ENCODE measurements around the gene MAP3K4. TPM values are rescaled to one million over a fixed set of nuclear protein-coding genes. Genes with fewer than 3 reads are reported as not detected.
A peak's percentile ranks its signal among the peaks of the same experiment; 100 is the strongest.

Gene MAP3K4
- total RNA-seq, 1 experiment from 2014 or later: 54.3 TPM

DNA sequence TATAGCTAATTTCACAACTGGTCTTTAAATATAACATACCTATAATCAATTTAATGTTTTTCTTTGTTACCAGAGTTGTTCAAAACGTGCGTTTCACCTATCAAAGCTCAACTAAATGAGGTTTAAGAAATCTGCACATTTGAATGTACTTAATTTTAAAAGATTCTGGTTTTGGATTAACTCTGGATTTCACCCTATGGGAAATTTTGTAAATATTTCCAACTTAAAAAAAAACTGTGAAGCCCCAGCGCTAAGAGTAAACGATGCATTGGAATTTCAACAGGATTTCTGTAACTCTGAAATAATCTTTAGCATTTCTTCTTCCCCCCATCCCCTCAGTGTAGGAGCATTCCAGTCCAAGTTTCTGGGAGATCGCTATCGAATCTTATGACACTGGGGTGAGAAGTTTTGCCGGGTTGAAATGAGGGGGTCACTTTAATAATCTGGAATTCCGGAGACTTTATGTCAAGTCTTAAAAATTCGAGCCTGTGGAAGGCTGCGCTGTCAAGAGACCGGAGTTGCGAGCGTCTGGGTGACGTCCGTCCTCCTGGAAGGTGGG lies 643 bp upstream of the MAP3K4 start:
- Histone ChIP-seq H3K23ac (ENCODE audit: insufficient read length, low read depth, low read length) (no peak overlapping the region), H3K27ac (ENCODE audit: insufficient read length, low read depth, low read length) (no peak overlapping the region), H3K23me2 (ENCODE audit: insufficient read length, low read depth, low read length, poor library complexity, severe bottlenecking) (peaks cover 6% of the 10 kb centered on the region), H2BK5ac (ENCODE audit: insufficient read length, low read length) (no peak overlapping the region), H4K20me1 (ENCODE audit: control insufficient read depth, insufficient read depth, insufficient read length) (no peaks in the 10 kb centered on the region), H2BK15ac (ENCODE audit: low read depth, low read length) (no peak overlapping the region), H3K9me3 (ENCODE audit: control insufficient read depth, low read depth, low read length) (no peaks in the 10 kb centered on the region), H3K79me1 (ENCODE audit: insufficient read depth, low read depth, low read length, poor library complexity, severe bottlenecking) (no peaks in the 10 kb centered on the region), H3K4me2 (ENCODE audit: insufficient read depth, insufficient read length, low read length) (peak overlapping the region; percentile 78), H3T11ph (ENCODE audit: low read length) (no peak overlapping the region), H2AFZ (ENCODE audit: low read length) (peak overlapping the region; percentile 37), H4K8ac (replicated peaks; ENCODE audit: insufficient read length, low read depth, low read length) (no peak overlapping the region), H3K18ac (ENCODE audit: insufficient read length, low read depth, low read length) (no peak overlapping the region), H2BK20ac (ENCODE audit: low read depth, low read length, poor library complexity, severe bottlenecking) (no peak overlapping the region), H3K4me1 (ENCODE audit: insufficient read depth, low read length) (no peaks in the 10 kb centered on the region), H2BK120ac (ENCODE audit: low read depth, low read length, poor library complexity, severe bottlenecking) (no peak overlapping the region), H2BK12ac (ENCODE audit: insufficient read length, low read depth, low read length) (no peak overlapping the region), H4K91ac (ENCODE audit: insufficient read length, low read depth, low read length) (no peak overlapping the region), H4K5ac (ENCODE audit: insufficient read length, low read depth, low read length) (no peak overlapping the region), H3K14ac (ENCODE audit: insufficient read depth, low read length) (no peak overlapping the region), H3K27me3 (ENCODE audit: insufficient read depth, low read length) (no peaks in the 10 kb centered on the region), H2AK5ac (ENCODE audit: insufficient read length, low read length) (no peak overlapping the region), H3K4ac (ENCODE audit: low read depth, low read length) (no peak overlapping the region), H3K56ac (ENCODE audit: insufficient read length, low read depth, low read length) (no peak overlapping the region), H3K79me2 (ENCODE audit: insufficient read depth, low read length) (peaks cover 7% of the 10 kb centered on the region; the same call in 1 of the 2 replicates), H3K9ac (ENCODE audit: extremely low read depth, insufficient read length, low read length) (no peak overlapping the region)
- no peak for DNase-seq
- Mint-ChIP-seq H3K27me3 (ENCODE audit: low read depth) (peaks cover 3% of the 10 kb centered on the region), H3K4me1 (peaks cover 4 to 13% of the 10 kb centered on the region in 2 experiments), H3K9me3 (peaks cover 4 to 15% of the 10 kb centered on the region in 2 experiments; a peak in 2 of 5 replicates), H3K36me3 (ENCODE audit: insufficient read depth in 1 of 3, low read depth in 3 of 3) (peaks cover 0 to 8% (median 2%) of the 10 kb centered on the region in 3 experiments; a peak in 2 of 7 replicates), H3K4me3 (peak overlapping the region; percentile 89 to 97), H3K27ac (peak overlapping the region in 1 of 3 experiments; percentile 82; a peak in 1 of 7 replicates)
- TF ChIP-seq, protein P1, sequence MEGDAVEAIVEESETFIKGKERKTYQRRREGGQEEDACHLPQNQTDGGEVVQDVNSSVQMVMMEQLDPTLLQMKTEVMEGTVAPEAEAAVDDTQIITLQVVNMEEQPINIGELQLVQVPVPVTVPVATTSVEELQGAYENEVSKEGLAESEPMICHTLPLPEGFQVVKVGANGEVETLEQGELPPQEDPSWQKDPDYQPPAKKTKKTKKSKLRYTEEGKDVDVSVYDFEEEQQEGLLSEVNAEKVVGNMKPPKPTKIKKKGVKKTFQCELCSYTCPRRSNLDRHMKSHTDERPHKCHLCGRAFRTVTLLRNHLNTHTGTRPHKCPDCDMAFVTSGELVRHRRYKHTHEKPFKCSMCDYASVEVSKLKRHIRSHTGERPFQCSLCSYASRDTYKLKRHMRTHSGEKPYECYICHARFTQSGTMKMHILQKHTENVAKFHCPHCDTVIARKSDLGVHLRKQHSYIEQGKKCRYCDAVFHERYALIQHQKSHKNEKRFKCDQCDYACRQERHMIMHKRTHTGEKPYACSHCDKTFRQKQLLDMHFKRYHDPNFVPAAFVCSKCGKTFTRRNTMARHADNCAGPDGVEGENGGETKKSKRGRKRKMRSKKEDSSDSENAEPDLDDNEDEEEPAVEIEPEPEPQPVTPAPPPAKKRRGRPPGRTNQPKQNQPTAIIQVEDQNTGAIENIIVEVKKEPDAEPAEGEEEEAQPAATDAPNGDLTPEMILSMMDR (conservative IDR thresholded peaks at IDR 0.05): no peak
- no CpG with 5 or more reads among the region's 15 CpGs for WGBS (ENCODE audit: extremely low coverage, insufficient read length, low lambda C conversion rate)
